Ectodermal cell (in vitro differentiated cells): Measurements from ENCODE around the gene CPT2.

Experiments used
- H3K27ac ChIP-seq: 2 replicates; pipeline ENCODE4 v1.7.0; 2013; ENCODE audit warnings: mild to moderate bottlenecking, low read depth, low read length; ENCODE audit not compliant: insufficient read depth, poor library complexity, severe bottlenecking
- H3K27me3 ChIP-seq: 2 replicates; pipeline ENCODE4 v1.7.0; 2013; ENCODE audit warnings: mild to moderate bottlenecking, low read length; ENCODE audit not compliant: insufficient read depth, control insufficient read depth, poor library complexity, severe bottlenecking
- H3K36me3 ChIP-seq: one replicate; pipeline ENCODE4 v1.7.0; 2013; ENCODE audit warnings: low read length; ENCODE audit not compliant: control insufficient read depth, insufficient read depth
- H3K4me1 ChIP-seq: one replicate; pipeline ENCODE4 v1.7.0; 2013; ENCODE audit warnings: low read length; ENCODE audit not compliant: control insufficient read depth, insufficient read depth
- H3K4me3 ChIP-seq: 2 replicates; pipeline ENCODE4 v1.7.0; 2013; ENCODE audit warnings: low read depth, low read length, control low read depth; ENCODE audit not compliant: insufficient read depth
- H3K9me3 ChIP-seq: 2 replicates; pipeline ENCODE4 v1.7.0; 2013; ENCODE audit warnings: mild to moderate bottlenecking, low read length, moderate library complexity; ENCODE audit not compliant: control insufficient read depth
- WGBS, 2 experiments: methylation state at CpG; one replicate each; pipeline ENCODE4 v1.1.7; 2013; ENCODE audit warnings: missing lambda C conversion rate in 2 of 2; 5-methylcytosine and 5-hydroxymethylcytosine counted together

CPT2 gene

DNA sequence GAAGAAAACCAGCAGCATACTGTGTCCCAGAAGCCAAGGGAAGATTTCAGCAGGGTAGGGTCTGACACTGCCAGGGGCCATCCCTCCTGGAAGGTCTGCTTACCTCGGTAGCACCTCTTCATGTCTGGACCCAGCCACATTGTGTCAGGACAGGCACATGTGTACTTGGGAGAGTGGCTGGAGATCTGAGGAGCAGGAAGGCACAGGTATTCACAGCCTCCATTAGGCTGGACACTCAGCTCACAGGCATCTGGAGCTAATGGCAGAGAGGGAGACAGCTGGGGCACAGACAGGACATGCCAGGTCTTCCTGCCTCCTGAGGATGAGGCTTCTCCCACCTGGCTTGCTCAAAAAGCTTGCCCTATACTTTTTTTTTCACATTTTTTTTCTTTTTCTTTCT is 61.6 kb downstream of the CPT2 start:
- Histone ChIP-seq H3K4me1 (no peaks in the 10 kb centered on the region), H3K27me3 (no peaks in the 10 kb centered on the region), H3K4me3 (no peak overlapping the region), H3K9me3 (no peaks in the 10 kb centered on the region), H3K36me3 (no peaks in the 10 kb centered on the region), H3K27ac (no peak overlapping the region)
- WGBS, 2 experiments = 85 to 95% methylated on average over 1 of the region's 1 CpG

DNA sequence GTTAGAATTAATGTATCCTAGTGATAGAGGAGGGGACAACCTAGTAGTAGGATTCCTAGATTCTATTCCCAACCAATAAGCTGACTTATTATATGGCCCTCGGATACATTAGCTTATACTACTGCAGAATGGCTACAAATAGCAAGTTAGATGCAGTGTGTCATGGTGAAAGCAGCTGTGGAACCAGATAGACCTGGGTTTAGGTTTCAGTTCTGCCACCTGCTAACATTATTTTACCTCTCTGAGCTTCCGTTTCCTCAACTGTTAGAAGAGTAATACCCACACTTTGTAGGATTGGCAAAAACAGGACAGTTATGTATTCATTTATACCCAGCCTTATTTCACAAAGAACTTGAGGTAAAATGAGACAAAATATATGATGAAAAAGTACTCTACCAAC is 63.3 kb downstream of the CPT2 start:
- no peak overlapping the region for H3K27ac ChIP-seq

DNA sequence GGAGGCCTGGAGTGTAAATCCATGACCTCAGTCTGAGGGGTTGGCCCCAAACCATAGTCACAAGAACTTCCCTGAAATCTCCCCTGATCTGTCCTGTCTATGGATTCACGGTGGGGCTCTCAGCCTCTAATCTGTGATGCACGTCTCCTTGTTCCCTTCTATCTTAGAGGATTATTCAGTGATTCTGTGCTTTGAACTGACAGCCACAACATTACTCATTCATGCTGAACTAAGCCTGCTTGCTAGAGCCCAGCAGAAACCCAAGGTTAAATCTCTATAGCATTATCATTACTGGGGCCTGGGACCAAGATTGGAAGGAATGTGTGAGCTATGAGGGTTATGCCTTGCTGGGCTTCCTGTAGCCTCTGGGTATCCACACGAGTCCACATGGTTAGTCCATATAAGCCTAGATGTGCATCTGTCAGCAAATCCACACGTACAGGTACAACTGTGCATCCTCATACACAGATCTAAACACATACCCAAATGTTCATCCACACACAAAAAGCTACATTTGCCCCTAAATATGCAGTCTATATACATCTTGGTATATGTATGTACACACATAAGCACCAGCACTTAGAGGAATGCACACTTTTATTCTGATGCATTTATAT is 64.1 kb downstream of the CPT2 start:
- WGBS, 2 experiments = 87 to 93% methylated on average over 4 of the region's 4 CpGs
- no peak overlapping the region for H3K27ac ChIP-seq
- no peaks in the 10 kb centered on the region for H3K36me3 ChIP-seq
- H3K4me3 ChIP-seq = no peak overlapping the region
- no peaks in the 10 kb centered on the region for H3K27me3 ChIP-seq
- H3K9me3 ChIP-seq = no peaks in the 10 kb centered on the region
- H3K4me1 ChIP-seq = no peaks in the 10 kb centered on the region

More for the DNA sequence above, 63.3 kb downstream of the CPT2 start:
- H3K36me3 ChIP-seq = no peaks in the 10 kb centered on the region
- H3K4me3 ChIP-seq = no peak overlapping the region
- no peaks in the 10 kb centered on the region for H3K4me1 ChIP-seq
- 91 to 100% methylated on average over 2 of the region's 2 CpGs for WGBS, 2 experiments
- no peaks in the 10 kb centered on the region for H3K27me3 ChIP-seq
- H3K9me3 ChIP-seq = no peaks in the 10 kb centered on the region

DNA sequence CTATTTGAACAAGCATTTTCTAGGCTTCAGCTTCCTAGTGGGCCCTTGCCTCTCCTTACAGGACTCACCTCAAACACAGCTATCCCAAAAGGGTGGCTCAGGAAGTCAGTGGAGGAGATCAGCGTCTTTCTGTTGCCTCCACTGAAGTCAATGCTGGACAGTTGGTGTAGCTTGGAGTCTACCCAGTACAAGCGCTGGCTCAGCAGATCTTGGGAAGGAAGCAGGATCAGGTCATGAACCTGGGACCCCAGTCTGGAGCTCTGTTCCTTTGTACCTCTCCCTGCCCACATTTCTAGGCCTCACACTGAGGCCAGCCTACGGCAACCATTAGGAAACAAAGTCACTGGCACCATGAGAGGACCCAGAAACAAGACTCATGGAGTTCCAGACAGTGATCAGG is 65.4 kb downstream of the CPT2 start:
- Histone ChIP-seq H3K9me3 (no peaks in the 10 kb centered on the region), H3K4me3 (no peak overlapping the region), H3K4me1 (no peaks in the 10 kb centered on the region), H3K27me3 (no peaks in the 10 kb centered on the region), H3K27ac (no peak overlapping the region), H3K36me3 (no peaks in the 10 kb centered on the region)
- WGBS, 2 experiments = 94 to 96% methylated on average over 3 of the region's 3 CpGs
